ENCODE results near the gene TMEM61. TPM values are rescaled to one million over a fixed set of nuclear protein-coding genes. Genes with fewer than 3 reads are reported as not detected.
A peak's percentile ranks its signal among the peaks of the same experiment; 100 is the strongest.

TMEM61 gene
- total RNA-seq, 1 experiment from 2014 or later = 0.95 TPM

- ChIA-PET POLR2A (ENCODE audit: unreplicated experiment) (no interaction called here), CTCF (interaction anchor here (0.6 kb wide), 1 partner anchor 82 kb away, joined by 4 read pairs; no protein-coding TSS in a partner anchor)
- peak; percentile 18 for DNase-seq
- no peak overlapping the region for H3K27ac ChIP-seq (ENCODE audit: low read length)
- H3K27me3 ChIP-seq (ENCODE audit: low read length) = no peaks in the 10 kb centered on the region
- no peak overlapping the region for H3K9ac ChIP-seq (ENCODE audit: low read length)
- BruUV-seq (replicated peaks) = no TSS peak
- TF ChIP-seq CTCF (conservative IDR thresholded peaks at IDR 0.05; ENCODE audit: low read depth, low read length) (no peak), EZH2 (IDR thresholded peaks at IDR 0.05; ENCODE audit: low read length, unreplicated experiment) (no peak), EZH2phosphoT487 (IDR thresholded peaks at IDR 0.05; ENCODE audit: borderline replicate concordance, low read length) (no peak)
- no peaks in the 10 kb centered on the region for H3K36me3 ChIP-seq (ENCODE audit: low read depth, low read length)
- no peak overlapping the region for H3K4me2 ChIP-seq (ENCODE audit: low read length)
- peaks cover 27% of the 10 kb centered on the region for H3K4me1 ChIP-seq (ENCODE audit: insufficient read depth, low read length)
- no peak overlapping the region for H3K4me3 ChIP-seq (ENCODE audit: low read length)
- H3K9me3 ChIP-seq (ENCODE audit: low read length) = no peaks in the 10 kb centered on the region
- H3K79me2 ChIP-seq (ENCODE audit: low read length) = no peaks in the 10 kb centered on the region
- H2AFZ ChIP-seq (ENCODE audit: low read length) = no peak overlapping the region
- intact Hi-C loops (cut with micrococcal nuclease) = no loop called here
- ATAC-seq = peak; percentile 42
- no peaks in the 10 kb centered on the region for H3F3A ChIP-seq (ENCODE audit: low read length, unreplicated experiment)
- no peaks in the 10 kb centered on the region for H4K20me1 ChIP-seq (ENCODE audit: low read length)
- no peaks in the 10 kb centered on the region for H3K9me2 ChIP-seq (replicated peaks; ENCODE audit: low read length)
Measured at GRCh38 chr1:54940042-54940441, 40.4 kb upstream of the TMEM61 start.

DNA sequence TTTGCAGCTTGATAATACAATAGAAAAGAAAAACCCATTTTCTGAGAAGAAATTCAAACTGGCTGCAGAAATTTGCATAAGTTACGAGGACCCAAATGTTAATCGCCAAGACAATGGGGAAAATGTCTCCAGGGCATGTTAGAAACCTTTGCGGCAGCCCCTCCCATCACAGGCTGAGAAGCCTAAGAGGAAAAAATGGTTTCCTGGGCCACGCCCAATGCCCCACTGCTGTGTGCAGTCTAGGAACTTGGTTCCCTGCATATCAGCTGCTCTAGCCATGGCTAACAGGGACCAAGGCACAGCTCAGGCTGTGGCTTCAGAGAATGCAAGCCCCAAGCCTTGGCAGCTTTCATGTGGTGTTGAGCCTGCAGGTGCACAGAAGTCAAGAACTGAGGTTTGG lies 37.5 kb upstream of the TMEM61 start:
- H4K20me1 ChIP-seq (ENCODE audit: low read length) = no peaks in the 10 kb centered on the region
- no peaks in the 10 kb centered on the region for H3K27me3 ChIP-seq (ENCODE audit: low read length)
- no peaks in the 10 kb centered on the region for H3K9me2 ChIP-seq (replicated peaks; ENCODE audit: low read length)
- BruUV-seq (replicated peaks) = no TSS peak
- H3K9me3 ChIP-seq (ENCODE audit: low read length) = no peaks in the 10 kb centered on the region
- H3F3A ChIP-seq (ENCODE audit: low read length, unreplicated experiment) = no peaks in the 10 kb centered on the region
- ChIA-PET CTCF (no interaction called here), POLR2A (ENCODE audit: unreplicated experiment) (no interaction called here)
- TF ChIP-seq EZH2phosphoT487 (IDR thresholded peaks at IDR 0.05; ENCODE audit: borderline replicate concordance, low read length) = no peak
- TF ChIP-seq EZH2 (IDR thresholded peaks at IDR 0.05; ENCODE audit: low read length, unreplicated experiment) = no peak
- no peak for TF ChIP-seq CTCF (conservative IDR thresholded peaks at IDR 0.05; ENCODE audit: low read depth, low read length)
- ATAC-seq (no peak), DNase-seq (no peak)
- H3K9ac ChIP-seq (ENCODE audit: low read length) = no peak overlapping the region
- H2AFZ ChIP-seq (ENCODE audit: low read length) = no peak overlapping the region
- no peak overlapping the region for H3K4me2 ChIP-seq (ENCODE audit: low read length)
- peaks cover 24% of the 10 kb centered on the region for H3K4me1 ChIP-seq (ENCODE audit: insufficient read depth, low read length)
- intact Hi-C loops (cut with micrococcal nuclease) = no loop called here
- no peaks in the 10 kb centered on the region for H3K36me3 ChIP-seq (ENCODE audit: low read depth, low read length)
- H3K27ac ChIP-seq (ENCODE audit: low read length) = no peak overlapping the region
- no peak overlapping the region for H3K4me3 ChIP-seq (ENCODE audit: low read length)
- no peaks in the 10 kb centered on the region for H3K79me2 ChIP-seq (ENCODE audit: low read length)

DNA sequence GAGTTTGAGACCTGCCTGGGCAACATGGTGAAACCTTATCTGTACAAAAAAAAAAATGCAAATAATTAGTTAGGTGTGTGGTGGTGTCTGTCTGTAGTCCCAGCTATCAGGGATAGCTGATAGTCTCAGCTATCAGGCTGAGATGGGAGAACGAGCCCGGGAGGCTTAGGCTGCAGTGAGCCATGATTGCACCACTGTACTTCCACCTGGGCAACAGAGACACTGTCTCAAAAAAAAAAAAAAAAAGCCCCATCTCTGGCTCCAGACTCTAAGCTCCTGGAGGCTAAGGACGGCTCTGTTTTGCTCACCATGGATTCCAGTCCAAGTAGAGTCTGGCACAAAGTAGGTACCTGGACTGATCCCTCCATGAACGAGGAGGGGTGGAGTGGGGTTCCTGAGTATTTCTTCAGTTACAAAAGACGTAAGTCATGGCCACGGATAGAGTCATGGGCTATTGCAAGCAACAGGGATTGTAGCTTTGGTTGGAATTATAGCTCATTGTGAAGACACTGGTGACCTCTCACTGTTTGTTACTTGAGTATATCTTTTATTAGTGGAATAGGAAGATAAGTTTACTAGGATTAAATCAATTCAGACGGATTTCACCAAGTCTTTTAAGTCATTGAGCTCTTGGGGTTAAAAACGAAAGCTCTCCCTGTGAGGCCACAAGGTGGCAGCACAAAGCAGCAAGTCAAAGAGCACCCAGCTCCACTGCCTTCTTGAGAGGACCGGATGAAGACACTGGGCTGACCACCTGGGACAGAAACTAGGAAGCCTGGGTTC lies 35.6 kb upstream of the TMEM61 start:
- DNase-seq = peak; percentile 89
- H3K4me1 ChIP-seq (ENCODE audit: insufficient read depth, low read length) = peaks cover 22% of the 10 kb centered on the region
- H3K4me2 ChIP-seq (ENCODE audit: low read length) = peak overlapping the region; percentile 62
- no TSS peak for BruUV-seq (replicated peaks)
- intact Hi-C loops (cut with micrococcal nuclease) = loop anchor here (1.0 to 2.0 kb wide), 3 partner anchors 52 to 78 kb away; partner anchors contain the start of gene DHCR24
- POLR2A ChIA-PET (ENCODE audit: unreplicated experiment) = interaction anchor here (0.6 kb wide), 1 partner anchor 9 kb away, joined by 7 read pairs; no protein-coding TSS in a partner anchor
- H3K4me3 ChIP-seq (ENCODE audit: low read length) = no peak overlapping the region
- H3K79me2 ChIP-seq (ENCODE audit: low read length) = no peaks in the 10 kb centered on the region
- peak overlapping the region; percentile 52 for H3K27ac ChIP-seq (ENCODE audit: low read length)
- no peak for TF ChIP-seq EZH2phosphoT487 (IDR thresholded peaks at IDR 0.05; ENCODE audit: borderline replicate concordance, low read length)
- peak; percentile 93 for TF ChIP-seq CTCF (conservative IDR thresholded peaks at IDR 0.05; ENCODE audit: low read depth, low read length)
- no peaks in the 10 kb centered on the region for H3K36me3 ChIP-seq (ENCODE audit: low read depth, low read length)
- no peaks in the 10 kb centered on the region for H3K27me3 ChIP-seq (ENCODE audit: low read length)
- CTCF ChIA-PET = interaction anchor here (0.6 to 2.5 kb wide), 14 partner anchors 45 to 1640 kb away, joined by 3 to 48 read pairs (median 4); partner anchors contain the start of gene DHCR24
- no peaks in the 10 kb centered on the region for H4K20me1 ChIP-seq (ENCODE audit: low read length)
- peak; percentile 65 for ATAC-seq
- no peak overlapping the region for H3K9ac ChIP-seq (ENCODE audit: low read length)
- H3F3A ChIP-seq (ENCODE audit: low read length, unreplicated experiment) = no peaks in the 10 kb centered on the region
- H3K9me2 ChIP-seq (replicated peaks; ENCODE audit: low read length) = no peaks in the 10 kb centered on the region
- H2AFZ ChIP-seq (ENCODE audit: low read length) = peak overlapping the region; percentile 63
- H3K9me3 ChIP-seq (ENCODE audit: low read length) = no peaks in the 10 kb centered on the region

Data from PC-3 (cell line).